Activated CD8-positive, alpha-beta memory T cell treated with anti-CD3 and anti-CD28 coated beads, Interleukin-2, amount 50 U/mL, for 48 hours (primary cell): Measurements from ENCODE around the gene RIPOR2.
A peak's percentile ranks its signal among the peaks of the same experiment; 100 is the strongest.

ENCODE experiments used
- DNase-seq: peaks from one replicate; pipeline ENCODE4 v3.0.0-alpha.2; 2020

Gene RIPOR2

DNA sequence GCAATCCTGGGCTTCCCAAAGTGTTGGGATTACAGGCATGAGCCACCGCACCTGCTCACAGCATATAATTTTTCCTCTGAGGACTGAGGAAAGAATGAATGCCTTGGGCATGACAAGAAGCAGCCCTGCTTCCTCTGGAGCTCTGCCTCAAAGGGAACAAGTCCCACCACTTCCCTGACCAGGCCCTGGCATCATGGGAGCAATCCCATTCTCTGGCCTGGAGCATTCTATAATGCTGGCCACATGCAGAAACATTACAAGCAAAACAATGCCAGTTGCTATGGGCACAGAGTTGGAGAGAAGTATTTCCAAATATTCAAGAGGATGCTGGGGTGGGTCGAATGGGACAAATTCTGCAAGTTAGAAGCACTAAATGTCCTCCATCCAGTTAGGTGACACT lies 95.6 kb downstream of the RIPOR2 start:
- peak; percentile 37 for DNase-seq

DNA sequence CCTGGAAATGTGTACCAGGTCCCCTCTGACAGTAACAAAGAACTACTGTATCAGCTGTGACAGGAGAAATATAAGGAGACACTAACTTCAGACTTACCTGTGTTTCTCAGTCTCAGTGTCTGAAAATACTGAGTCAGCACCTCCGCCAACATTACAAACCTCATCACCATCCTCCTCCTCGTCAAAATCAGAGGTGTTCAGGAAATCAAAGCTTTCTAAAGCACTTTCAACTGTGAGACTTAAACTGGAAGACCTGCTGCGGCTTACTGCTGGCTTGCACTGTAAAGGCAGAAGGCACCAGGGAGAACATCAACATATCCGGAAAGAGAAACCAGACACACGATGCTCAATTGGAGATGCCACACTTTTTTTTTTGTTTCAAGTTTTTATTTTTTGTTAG lies 96.8 kb downstream of the RIPOR2 start:
- DNase-seq: no peak

DNA sequence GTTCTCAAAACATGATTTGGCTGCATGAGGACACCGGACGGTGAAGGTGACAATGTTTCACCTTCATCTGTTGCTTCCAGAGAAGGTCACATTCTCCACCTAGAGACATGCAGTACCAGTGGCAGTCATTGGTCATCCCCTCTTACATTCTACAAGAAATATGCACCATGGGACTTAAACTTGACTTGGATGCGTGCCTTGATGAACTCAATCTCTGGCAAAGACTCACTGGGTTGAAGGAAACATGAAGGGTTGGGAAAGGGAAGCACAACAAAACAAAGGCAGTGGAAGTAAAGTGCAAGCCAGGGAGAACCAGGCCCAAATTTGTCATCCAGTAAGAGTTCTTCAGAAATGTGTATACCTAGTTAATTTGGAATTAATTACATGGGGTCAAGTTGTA lies 97.7 kb downstream of the RIPOR2 start:
- no peak for DNase-seq

DNA sequence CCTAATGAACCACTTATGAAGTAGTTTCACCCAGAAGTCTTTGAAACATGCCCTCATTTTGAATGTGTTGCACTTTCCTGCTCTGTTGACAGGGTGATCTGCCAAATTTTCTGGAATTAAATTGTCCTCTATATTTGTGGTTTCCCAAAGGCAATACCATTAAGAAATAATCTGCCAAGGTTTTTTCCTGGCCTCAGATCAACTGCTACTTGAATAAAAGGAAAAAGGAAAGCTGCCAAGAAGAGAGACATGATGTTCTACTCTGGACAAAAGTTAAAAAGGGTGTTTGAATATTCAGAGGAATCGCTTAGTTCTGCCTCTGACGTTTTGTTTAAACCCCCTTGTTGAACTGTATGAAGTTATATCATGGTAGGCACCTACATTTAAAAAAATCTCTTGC lies 99.7 kb downstream of the RIPOR2 start:
- DNase-seq: no peak

DNA sequence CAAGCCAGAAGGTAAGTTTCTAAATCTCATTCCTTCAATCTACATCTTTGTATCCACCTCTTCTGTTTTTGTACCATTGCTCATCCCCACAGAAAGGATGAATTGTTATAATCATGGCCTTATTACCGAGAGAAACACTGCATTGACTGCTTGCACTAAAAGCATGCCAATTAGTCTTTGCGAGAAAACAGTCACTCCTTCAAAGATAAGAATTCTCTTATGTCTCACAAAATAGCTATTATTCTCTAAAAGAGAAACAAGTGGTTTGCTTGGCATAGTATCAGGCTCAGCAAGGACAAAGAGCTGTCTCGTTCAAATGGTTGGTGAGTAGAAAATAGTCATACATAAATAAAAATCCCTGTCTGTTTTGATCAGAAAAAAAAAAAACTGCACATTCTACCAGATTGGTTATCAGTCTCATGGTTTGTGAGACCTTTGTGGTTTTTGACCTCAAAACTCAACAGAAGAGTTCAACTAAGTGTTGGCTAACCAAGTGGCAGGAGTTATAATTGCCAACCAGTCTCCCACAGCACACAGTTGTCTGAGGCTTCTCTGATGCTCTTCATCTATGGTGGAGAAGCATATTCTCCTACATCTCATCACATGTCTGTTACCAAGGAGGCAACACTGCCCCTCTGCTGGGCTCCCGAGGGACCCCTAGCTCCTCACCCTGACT lies 101.9 kb downstream of the RIPOR2 start:
- no peak for DNase-seq

DNA sequence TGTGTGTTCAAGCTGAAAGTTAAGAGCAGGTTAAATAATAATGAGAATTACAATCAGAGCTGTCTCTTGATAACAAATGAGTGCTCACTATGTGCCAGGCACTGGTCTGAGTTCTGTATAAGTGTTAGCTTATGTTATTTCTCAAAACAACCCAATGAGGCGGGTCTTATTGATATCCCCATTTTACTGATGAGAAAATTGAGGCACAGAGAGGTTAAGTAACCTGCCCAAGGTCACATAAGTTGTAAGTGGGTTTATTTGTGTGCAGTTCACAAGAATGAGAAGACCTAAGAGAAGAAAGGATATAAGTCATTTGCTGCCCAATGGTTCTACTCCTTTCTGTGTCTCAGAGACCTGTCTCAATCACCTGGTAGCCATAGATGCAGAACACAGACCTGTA lies 103.0 kb downstream of the RIPOR2 start:
- DNase-seq: no peak

DNA sequence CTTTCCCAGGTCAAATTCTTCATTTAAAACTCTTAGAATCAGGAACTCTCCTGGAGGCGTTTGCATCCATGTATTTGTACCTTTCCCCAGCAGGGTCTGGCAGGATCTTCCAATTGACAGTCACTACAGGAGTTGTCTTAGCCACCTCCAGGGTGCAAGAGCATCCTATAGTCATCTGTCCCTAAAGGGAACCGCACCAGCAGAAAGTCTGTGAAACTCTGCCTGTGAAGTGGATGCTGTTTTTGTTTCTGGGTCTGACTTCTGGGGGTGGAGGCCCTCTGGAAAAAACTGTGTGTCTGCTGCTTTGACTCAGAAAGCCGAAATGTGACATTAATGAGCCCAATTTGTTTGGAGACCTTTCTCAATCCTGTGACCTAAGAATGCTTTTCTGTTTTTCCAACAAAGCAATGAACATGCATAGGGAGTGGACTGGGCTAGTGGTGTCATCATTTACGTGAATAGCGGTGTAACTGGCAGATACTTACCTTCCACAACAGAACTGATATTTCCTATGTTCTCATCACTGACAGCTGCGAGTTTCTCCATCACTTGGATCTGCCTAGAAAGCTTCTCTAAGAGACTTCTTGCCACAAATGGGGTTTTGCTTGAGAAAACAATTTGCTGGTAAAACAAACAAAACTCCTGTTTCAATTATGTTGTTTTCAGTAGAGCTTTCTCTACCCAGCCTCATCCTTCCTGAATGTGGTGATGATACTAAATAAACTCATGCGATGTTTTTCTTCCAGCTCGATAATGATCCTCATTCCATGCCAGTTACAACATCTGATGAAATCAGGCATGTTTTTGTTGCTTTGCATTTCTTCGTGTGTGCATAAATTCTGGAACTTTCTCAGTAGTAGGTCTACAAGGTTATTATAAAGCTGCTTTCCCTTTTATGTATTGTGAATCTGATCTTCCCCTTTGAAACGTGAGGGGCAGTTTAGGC lies 103.7 kb downstream of the RIPOR2 start:
- no peak for DNase-seq

DNA sequence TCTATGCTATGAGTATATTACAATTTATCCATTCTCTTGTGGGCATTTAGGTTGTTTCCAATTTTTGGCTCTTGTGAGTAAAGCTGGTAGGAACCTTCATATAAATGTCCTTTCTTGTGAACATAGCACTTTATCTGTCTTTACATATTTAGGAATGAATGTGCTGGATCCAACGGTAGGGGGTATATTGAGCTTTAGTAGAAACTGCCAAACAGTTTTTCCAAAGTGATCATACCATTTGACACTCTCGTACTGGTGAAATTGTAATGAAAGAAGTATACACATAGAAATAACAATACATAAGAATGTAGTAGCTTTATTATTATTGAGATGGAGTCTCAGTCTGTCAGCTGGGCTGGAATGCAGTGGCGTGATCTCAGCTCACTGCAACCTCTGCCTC lies 106.1 kb downstream of the RIPOR2 start:
- no peak for DNase-seq

DNA sequence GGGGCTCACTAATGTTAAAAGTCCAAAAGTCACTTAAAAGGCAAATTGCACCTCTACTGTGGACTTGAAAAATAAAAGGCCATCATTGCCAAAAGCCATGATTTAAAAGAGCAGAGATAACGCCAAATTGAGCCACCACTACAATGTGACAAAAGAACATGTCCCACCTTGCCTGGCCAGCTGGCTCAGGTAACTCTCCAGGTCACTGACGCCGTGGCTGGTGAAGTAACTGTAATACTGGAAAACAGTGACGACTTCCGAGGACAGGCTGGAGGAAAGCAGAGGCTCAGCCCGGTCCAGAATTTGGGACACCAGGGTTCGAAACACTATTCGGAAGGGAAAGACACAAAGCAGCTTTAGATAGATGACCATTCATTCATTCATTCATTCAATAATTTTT lies 107.8 kb downstream of the RIPOR2 start:
- DNase-seq: no peak

DNA sequence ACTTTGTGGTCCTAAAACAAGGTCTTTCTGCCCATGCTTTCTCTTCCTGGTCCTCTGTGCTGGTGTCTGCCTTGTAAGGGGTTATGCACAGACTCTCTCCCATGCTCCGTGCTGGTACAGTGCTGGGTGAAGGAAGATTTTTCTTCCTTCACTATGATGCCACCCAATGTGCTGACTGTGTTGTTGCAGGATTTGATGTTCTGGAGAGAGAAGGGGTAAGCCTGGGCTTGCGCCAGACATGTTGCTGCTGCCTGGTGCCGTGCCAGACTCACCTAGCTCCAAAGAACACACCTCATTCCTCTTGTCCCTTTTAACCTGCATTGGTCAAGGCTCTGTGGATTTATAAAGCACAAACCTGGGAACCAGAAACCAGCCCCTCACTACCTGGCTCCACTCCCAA lies 108.6 kb downstream of the RIPOR2 start:
- DNase-seq: no peak

DNA sequence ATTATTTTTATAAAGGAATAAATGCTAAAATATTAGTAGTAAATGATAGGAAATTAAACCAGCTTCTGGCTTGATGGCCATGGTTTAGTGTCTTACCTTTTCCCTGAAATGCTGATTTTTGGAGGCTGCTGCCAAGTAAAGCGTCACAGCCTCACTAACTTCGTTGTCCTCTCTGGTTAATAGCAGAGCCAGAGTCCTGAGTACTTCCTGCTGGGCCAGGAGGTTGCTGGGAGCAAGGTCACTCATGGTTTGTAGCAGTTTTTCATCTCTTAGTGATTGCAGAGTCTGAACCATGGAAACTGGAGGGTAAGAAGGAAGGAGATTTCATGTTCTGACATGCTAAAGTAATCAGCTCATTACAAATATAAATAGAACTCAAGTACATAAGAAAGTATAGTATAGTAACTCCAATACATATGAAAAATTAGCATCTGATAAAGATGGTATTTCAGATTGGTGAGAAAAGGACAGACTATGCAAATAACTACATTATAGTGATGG lies 110.6 kb downstream of the RIPOR2 start:
- DNase-seq: no peak

DNA sequence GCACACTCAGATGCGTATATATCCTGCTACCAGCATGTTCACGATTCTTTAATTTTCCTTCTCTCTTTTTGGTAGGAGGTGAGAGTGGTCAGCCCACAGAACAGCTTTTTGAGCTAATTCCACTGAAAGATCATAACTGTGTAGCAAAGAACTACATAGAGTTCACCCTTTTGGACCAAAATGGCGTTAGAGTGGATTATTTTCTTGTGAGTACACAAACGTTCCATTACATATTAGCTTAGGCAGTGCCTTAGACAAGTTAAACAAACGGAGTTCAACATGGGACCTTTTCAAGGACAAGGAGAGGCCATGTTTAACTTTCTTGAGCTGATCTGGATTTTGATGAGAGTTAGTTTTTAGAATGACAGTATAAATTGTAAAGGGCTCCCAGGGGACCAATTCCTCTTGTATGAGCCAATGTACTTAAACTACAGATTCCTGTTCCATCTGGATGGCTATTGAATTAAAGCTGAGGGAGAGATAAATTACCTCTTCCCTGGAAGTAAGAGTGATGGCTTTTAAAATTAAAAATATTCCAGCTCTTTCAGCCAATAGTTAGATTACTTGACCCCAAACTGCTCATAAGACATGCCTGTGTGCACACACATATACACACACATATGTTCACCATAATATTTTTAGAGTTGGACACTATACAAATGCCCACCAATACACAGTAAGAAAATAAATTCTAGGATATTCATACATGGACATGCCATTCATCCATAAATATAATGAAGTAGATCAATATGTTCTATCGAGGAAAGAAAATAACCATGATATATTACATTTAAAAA lies 111.4 kb downstream of the RIPOR2 start:
- no peak for DNase-seq

DNA sequence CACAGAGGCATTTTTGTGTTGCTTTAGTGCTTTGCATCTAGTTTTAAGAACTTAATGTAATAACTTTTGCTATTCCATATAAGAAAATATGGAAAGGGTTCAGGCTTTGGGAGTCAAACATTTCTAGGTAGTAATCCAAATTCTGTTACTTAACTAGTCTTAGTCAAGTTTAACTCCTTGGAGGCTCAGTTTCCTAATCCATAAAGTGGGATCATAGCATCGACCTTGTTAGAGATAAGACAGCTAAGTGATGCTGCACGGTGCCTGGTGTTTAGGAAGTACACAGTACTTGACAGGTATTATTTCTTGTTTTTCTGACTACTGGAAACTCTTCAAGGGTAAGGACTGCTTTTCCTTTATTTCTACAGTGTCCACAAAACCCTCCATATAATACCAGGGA lies 112.6 kb downstream of the RIPOR2 start:
- no peak for DNase-seq

DNA sequence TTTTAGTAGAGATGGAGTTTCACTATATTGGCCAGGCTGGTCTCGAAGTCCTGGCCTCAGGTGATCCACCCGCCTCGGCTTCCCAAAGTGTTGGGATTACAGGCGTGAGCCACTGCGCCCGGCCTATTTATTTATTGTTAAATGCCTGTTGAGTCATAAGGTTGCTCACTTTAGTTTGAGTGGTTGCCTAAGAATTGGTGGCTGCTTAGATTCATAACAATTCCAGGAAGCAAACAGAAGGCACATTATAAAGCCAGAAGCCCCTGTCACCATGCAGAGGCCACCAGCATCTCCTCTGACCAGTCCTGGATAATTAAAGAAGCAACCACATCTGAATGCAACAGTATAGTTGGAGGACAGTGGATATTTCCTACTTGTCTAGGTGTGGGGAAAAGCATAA lies 113.1 kb downstream of the RIPOR2 start:
- DNase-seq: no peak

DNA sequence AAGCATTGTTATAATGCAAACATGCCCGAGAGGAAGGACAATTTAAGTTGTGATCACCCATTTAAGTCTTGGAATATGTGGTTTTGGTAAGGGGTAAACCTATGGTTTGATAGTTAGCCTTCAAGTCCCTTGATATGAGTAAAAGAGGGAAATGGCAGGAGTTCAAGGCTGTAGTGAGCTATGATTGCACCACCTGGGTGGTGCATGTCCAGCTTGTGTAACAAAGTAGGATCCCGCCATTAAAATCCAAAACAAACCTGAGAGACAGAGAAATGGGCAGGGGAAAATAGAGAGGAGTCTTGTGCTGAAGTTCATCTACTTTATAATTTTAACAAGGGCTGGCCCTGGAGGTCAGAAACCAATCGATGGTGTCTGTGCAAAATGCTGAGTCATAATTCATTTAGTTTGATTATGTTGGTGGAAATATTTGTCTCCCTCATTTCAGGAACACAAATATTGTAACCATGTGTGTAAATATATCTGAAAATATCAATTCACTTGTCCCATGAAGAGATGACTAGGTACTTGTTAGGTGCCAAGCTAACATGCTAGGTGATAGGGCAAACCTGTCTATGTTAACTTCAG lies 113.8 kb downstream of the RIPOR2 start:
- DNase-seq: no peak

DNA sequence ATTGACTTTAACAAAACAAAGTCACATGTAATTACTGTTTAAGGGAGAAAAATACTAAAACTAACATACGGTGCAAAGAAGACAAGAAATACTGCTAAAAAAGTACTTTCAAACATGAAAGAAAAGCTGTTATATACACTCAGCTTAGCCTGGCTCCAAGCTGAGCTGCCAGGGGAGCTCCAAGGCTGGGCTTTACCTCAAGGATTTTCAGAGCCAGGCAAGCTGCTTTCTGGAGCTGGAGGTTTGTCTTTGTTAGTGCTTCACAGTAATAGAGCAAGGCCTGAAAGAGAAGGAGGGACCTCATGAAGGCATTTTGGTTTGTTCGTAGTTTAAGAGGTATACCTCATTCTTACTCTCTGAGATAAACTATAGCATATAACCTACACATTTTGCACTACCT lies 117.4 kb downstream of the RIPOR2 start:
- DNase-seq: no peak

DNA sequence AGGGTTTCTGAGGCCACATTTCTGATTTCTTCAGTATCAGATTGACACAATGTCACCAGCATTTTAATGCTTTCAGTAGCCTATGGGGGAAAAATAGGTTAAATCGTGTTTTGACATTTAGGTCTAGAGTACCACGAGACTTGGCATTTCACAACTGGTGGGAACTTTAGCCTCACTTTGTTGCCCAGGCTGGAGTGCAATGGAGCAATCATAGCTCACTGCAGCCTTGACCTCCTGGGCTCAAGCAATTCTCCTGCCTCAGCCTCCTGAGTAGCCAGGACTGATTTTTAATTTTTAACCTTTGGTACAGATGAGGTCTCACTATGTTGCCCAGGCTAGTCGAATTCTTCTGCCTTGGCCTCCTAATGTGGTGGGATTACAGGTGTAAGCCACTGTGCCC lies 126.0 kb downstream of the RIPOR2 start:
- DNase-seq: no peak

DNA sequence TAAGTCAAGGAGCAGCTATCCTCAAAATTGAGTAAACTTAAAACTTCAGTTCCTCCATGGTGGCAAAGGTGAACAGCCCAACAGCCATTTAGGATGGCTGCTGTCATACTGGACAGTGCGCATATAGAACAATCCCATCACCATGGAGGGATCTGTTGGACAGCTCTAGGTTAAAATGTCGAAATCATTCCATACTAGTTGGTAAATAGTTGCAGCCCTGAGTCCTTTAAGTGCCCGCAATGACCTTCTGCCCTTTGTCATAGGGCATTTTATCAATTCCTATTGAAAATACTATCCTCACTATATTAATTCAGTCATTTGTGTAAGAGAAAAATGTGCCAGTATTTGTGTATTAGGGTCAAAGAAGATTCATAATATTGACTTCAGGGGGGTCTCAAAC lies 128.2 kb downstream of the RIPOR2 start:
- no peak for DNase-seq

DNA sequence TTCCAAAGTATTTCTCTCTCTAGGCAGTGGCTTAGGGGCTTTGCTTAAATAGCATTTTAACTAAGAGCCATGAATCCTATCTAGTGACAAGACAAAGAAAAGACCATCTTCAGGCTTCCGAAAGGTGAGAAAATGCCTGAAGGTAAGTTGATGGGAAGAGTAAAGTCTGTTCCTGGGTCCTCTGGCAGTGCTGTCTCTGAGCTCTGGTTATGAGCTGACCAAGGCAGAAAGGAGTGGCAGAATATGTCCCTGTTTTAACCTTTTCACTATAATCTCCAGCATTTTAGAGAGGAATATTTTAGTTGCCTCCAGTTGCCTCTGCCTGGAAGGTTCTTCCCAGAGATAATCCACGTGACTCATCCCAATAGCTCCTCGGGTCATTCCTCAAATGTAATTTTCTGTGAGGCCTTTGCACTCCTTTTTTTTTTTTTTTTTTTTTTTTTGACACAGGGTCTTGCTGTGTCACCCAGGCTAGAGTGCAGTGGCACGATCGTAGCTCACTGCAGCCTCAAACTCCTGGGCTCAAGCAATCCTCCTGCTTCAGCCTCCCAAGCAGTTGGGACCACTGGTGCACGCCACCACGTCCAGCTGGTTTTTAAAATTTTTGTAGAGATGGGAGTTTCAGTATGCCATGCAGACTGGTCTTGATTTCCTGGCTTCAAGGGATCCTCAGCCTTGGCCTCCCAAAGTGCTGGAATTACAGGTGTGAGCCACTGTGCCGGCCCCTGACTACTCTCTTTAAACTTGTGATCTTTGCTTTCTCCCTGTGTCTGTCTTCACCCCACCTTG lies 133.3 kb downstream of the RIPOR2 start:
- no peak for DNase-seq

DNA sequence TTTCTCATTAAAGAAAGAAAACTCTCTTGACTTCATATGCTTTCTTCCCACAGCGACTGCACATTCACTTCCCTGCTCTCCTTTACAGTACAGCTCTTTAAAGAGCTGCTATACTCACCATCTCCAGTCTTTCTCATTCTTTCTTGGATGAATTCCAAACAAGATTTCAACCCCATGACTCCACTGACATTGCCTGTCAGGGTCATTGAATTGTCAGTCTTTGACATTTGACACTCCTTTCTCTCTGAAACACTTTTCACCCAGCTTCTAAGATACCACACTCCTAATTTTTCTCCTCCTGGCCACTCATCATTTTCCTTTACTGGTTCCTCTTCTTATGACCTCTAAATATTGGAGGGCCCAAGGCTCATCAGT lies 136.2 kb downstream of the RIPOR2 start:
- DNase-seq: no peak

DNA sequence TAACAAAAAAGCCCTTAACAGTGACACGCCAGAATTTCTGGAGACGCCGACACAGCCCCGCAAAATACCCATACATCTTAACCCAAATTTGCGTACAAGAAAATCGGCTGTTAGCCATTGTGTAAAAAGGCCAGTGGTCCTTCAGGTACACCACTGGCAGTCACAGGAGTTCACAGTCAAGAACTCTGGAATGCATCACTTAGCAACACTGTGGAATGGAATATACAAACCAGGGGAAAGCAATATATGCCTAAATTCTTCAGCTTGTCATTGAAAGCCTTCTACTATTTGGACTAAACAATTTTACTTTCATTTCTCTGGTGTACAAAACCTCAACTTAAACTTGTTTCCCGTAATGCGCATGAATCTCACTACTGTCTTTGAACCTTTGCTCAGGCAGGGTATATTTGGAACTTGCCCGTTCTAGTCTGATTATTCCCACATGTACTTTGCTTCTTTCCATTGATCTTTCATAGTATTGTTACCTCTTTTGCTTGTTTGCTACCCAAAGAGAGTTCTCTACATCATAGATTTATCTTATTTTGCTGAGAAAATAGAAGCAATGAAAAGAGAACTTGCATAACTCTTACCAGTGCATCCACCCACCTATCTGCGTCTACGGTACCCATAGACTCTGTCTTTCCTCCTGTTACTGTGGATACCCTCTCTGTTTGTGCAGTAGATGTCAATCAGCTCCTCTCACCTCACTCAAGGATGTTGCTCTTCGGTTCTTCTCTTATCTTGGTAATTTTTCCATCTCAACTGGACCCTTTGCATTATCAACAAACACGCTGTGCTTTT lies 136.8 kb downstream of the RIPOR2 start, which contains the start of gene ARMH2:
TSS of gene ARMH2 (minus strand) at position 178 of the 801 bp plus-strand sequence. CDS start at position 118, 60 bp downstream.
- DNase-seq: no peak
